GM19240 (cell line): ENCODE data around the gene FASN.
"Not testable (repeated sequence)": the region's sequence is repeated elsewhere in the genome, so short reads cannot be mapped to it uniquely, and the experiment has no call there.

Source experiments
- DNase-seq: peaks from one replicate; pipeline ENCODE4 v3.0.0; 2011; ENCODE audit warnings: low spot score; ENCODE audit not compliant: insufficient read length

FASN gene

DNA sequence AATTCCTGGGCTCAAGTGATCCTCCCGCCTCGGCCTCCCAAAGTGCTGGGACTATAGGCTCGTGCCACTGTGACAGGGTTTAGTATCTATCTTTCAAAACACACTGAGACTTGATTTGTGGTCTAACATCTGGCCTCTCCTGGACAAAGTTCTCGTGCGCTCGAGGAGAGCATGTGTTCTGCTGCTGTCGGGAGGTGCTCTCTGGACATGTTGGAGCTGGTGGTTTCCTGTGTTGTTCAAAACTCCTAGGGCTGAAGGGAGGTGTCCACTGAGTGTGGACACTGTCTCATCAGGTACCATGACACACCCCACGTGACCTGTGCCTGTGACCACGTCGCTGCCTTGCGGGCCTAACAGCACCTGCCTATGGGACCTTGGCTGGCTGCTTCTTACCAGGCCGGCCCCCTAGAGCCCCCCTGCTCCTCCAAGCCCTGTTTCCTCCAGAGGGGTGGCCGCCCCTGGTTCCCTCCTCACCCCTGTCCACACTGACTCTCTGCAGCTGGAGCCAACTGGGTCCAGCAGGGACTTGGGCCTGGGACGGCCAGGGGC is 52.0 kb downstream of the FASN start:
- DNase-seq = no peak

- no peak for DNase-seq
These were observed 54.5 kb downstream of the FASN start for GRCh38 chr17:82043507-82043906.

DNA sequence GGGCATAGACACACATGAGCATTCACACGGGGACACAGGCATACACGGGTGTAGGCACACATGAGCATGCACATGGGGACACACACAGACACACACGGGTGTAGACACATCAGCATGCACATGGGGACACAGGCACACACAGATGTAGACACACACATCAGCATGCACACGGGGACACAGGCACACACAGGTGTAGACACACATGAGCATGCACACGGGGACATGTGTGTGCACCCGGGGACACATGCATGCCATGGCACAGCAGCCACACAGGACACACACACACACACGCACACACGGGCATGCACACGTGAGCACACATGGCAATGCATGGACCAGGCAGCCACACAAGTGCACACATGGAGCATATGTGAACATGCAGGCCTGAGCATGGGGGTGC is 55.4 kb downstream of the FASN start:
- no peak for DNase-seq

GRCh38 chr17:82041144-82041814 is 56.8 kb downstream of the FASN start:
- DNase-seq = no peak

- no peak for DNase-seq
These were observed 58.2 kb downstream of the FASN start for GRCh38 chr17:82039695-82040299.

- not testable (repeated sequence) for DNase-seq
These were observed 59.1 kb downstream of the FASN start for GRCh38 chr17:82038796-82039409.

DNA sequence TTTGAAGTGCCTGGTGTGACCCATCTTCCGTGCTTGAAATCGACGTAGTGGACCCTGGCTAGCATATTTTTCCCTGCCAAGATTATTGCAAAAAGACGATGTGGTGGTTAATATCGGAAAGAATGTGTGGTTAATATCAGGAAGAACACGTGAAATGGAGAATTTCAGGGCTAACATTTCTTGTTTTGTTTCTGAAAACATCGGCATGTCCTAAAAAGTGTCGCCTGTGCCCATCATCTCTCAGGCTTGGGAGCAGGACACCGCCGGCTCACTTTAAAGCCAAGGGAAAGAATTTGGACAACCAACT is 60.2 kb downstream of the FASN start:
- DNase-seq = no peak

- peak; percentile 99 for DNase-seq
These were observed 60.7 kb downstream of the FASN start, which contains the start of gene DCXR for GRCh38 chr17:82037092-82037888. Gene DCXR (minus strand): TSS chr17:82037697. CDS start chr17:82037682, 15 bp downstream.

DNA sequence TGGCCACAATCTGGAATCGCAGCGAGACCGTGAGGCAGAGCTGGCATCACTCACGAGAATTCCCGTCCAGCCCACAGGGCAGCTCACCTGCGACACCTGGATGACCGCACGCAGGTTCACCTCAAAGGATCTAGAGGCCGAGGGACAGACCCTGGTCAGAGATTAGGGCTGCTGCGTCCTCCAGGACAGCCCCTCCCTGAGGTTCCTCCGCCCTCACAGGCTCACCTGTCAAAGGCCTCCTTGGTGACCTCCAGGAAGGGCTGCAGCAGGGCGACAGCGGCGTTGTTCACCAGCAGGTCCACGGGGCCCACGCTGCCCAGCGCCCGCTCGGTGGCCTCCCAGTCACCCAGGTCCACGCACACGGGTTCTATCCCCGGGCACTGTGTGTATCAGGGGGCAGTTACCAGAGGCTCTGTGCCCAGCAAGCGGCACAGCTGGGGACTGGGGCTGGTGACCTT is 61.4 kb downstream of the FASN start:
- no peak for DNase-seq

DNA sequence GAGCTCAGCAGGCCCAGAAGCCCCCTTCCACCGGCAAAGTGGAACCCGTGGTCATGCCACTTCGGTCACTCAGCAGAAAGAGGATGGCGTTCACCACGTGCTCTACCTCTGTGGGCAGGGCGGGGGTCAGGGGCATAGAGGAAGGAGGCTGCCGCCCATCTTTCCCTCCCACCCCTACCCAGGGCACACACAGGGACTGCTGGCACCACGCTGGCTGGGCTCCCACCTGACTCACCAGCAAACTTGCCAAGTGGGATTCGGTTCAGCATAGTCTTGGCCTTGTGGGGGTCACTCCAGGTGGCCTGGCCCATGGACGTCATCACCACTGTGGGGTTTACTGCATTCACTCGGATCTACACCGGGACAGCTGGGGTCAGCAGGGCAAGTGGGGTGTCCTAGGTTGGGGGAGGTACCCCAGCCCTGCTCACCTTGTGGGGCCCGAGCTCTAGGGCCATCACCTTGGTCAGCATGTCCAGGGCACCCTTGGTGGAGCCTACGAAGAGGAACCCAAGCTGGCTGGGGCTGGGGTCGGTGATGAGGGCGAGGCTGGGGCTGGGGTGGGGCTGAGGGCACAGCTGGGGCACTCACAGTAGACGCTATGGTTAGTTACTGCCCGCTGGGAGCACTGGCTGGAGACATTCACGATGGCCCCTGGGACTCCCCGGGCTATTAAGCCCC is 61.9 kb downstream of the FASN start:
- no peak for DNase-seq

DNA sequence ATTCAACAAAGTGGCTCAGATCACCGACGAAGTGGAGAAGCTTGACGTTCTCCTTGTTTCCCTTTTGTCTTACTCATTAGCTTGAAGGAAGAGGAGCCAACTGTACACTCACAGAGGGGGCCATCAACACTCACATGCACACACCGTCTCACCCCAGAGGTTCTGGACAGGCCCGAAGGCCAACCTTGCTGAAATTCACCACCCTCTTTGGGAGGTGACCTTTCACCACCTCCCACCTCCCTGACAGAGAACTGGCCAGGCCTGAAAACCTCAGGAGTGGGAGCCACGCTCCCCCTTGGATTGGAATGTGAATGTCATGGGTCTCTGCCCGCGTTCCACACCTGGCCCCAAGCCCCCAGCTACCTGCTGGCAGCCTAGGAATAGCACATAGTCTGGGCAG is 62.5 kb downstream of the FASN start:
- no peak for DNase-seq

GRCh38 chr17:82034371-82035011 is 63.5 kb downstream of the FASN start:
- no peak for DNase-seq

DNA sequence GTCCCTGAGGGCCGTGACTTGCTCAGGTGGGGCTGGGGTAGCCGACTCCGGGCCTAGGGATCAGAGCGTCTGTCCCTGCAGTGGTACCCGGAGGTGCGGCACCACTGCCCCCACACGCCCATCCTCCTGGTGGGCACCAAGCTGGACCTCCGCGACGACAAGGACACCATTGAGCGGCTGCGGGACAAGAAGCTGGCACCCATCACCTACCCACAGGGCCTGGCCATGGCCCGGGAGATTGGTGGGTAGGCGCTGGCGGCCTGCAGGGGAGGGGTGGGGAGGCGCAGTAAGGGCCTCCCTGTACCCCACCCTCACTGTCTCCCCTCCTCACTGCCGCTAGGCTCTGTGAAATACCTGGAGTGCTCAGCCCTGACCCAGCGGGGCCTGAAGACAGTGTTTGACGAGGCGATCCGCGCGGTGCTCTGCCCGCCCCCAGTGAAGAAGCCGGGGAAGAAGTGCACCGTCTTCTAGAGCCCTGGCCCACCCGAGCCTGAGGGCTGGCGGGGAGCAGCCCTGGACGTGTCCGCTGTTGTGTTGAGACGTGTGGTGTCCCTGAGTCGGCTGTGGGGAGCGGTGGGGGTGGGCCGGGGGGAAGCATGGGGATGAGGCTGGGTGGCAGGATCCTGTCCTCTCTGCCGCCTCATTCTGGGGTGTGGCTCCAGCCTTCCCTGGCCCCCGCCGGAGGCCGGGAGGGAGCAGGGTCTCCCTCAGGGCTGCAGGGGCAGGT is 64.5 kb downstream of the FASN start:
- no peak for DNase-seq

DNA sequence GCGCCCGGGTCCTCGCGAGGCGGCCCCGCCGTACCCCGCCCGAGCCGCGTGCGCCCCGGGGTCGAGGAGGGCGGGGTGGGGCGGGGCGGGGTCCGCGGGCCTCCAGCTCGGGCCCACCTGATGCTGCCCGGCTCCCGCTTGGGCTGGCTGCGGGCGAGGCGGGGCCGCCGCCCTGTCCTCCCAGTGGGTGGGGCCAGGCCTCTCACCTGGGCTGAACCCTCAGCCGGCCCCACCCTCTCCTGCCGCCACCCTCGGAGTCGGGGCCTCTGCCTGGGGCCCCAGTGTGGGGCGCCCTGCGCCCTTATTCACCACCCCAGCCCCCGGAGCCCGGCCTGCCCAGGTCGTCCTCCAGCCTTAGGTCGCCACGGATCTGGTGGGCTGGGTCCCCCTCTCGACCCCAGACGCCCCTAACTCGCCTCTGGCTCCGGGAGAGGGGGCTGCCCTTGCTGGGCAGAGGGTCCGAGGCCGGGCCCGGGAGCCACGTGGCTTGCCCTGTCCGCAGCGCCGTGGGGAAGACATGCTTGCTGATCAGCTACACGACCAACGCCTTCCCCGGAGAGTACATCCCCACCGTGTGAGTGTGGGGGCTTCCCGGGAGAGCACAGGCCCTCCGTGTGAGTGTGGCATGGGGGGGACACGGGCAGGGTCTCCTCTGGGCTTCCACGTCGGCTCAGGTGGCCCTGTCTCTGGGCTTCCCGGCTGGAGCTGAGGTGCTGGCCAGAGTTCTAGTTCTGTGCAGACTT is 66.0 kb downstream of the FASN start:
- DNase-seq = no peak

DNA sequence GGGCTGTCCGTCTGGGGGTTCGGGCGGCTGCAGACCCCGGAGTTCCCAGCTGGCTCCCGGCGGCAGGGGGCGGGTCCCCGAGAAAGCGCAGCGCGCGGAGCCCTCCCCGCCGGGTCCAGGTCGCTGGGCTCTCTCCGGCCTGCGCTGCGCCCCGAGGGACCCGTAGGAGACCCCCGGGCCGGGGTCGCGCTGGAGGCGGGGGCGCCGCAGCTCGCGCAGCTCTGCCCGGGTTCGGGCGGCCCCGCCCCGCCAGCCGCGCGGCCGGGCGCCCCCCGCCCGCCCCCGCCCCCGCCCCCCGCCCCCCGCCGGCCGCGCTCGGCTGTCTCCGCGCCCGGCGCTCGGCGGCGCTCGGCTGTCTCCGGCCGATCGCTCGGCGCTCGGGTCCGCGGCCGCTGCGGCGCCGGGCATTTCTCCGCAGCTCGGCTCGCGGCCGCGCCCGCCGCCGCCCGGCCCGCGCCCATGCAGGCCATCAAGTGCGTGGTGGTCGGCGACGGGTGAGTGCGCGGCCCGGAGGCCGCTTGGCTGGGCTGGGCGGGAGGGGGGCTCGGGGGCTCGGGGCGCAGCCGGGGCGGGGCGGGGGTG is 66.6 kb downstream of the FASN start, which contains the start of gene RAC3:
TSS of gene RAC3 (plus strand) at position 376 of the 582 bp plus-strand sequence. CDS start at position 460, 84 bp downstream.
- DNase-seq = no peak

DNA sequence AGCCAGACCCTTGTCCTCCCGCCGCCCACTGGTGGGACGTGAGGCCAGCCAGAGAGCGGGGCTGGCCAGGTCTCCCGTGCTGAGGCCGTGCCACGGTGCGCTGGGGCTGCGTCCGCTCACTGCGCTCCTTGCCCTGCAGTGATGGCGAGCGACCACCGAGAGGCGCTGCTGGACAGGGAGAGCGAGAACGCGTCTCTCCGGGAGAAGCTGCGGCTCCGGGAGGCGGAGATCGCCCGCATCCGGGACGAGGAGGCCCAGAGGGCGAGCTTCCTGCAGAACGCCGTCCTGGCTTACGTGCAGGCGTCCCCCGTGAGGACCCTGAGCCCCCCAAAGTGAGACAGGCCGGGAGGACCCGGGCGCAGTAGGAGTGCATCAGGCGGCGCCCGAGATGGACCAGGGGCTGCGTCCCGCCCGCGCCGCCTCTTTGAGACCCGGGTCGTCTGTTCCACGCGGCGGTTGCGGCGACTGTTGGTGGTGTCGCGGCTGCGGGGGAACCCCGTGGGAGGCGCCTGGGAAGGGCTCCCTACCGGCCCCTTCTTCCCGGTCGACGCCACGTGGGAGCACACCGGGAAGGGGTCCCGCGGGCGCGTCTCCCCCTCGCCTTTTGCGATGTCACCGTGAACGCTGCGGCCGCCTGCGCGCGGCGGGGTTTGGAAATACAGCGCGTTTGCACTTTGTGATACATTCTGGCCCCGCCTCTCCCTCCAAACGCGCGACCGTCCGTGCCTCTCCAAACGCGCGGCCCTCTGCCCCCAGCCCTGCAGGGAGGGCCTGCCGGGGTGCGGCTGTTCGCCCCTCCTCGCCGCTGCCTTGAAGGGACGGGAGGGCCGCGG is 67.3 kb downstream of the FASN start:
- DNase-seq = peak; percentile 68

GRCh38 chr17:82029990-82030469 is 68.0 kb downstream of the FASN start:
- no peak for DNase-seq

DNA sequence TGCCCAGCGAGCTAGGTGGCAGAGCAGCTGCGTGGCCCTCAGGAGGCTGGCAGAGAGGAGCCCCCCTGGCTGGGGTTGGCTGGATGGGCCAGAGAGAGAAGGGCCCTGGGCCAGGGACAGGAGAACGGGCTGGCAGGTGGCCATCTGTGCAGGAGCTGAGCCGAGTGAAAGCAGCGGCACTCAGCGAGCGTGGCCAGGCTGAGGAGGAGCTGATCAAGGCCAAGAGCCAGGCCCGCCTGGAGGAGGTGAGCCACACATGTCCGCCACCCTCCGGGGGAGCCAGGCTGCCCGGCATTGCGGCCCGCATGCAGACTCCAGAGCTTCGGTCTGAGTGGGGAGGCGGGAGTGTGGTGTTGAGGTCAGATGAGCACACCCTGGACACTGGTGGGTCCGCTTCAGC is 68.6 kb downstream of the FASN start:
- DNase-seq = no peak
